LNCaP clone FGC (cell line): Measurements from ENCODE around the gene TMEM179.
"Not testable (repeated sequence)": the region's sequence is repeated elsewhere in the genome, so short reads cannot be mapped to it uniquely, and the experiment has no call there.

ENCODE experiments used
- DNase-seq: peaks from one replicate; pipeline ENCODE4 v3.0.0-alpha.2; 2011; ENCODE audit warnings: low read depth
- H3K4me3 ChIP-seq: 2 replicates; pipeline ENCODE4 v1.5.1; 2011; ENCODE audit warnings: mild to moderate bottlenecking, low read depth, low read length, control low read depth
- CTCF ChIP-seq: IDR thresholded peaks from 2 replicates; pipeline ENCODE4 v1.5.1; 2012; ENCODE audit warnings: mild to moderate bottlenecking; ENCODE audit not compliant: control insufficient read depth, insufficient read depth; ENCODE audit errors: extremely low read depth

The TMEM179 gene

GRCh38 chr14:104604458-104605449 is at the start of gene TMEM179:
TMEM179 (minus strand) TSS chr14:104604772; CDS start chr14:104604741, 31 bp downstream.
- TF ChIP-seq CTCF: no peak
- no peak for DNase-seq
- peak within 1 kb of the TSS; percentile 48 for H3K4me3 ChIP-seq

- DNase-seq: no peak
- no peak overlapping the region for H3K4me3 ChIP-seq
- TF ChIP-seq CTCF: no peak
Observed at GRCh38 chr14:104654119-104654518, 49.5 kb upstream of the TMEM179 start.

GRCh38 chr14:104653130-104653920 is 48.8 kb upstream of the TMEM179 start:
- not testable (repeated sequence) for H3K4me3 ChIP-seq, DNase-seq

GRCh38 chr14:104652386-104652785 is 47.8 kb upstream of the TMEM179 start:
- no peak overlapping the region for H3K4me3 ChIP-seq
- TF ChIP-seq CTCF: no peak
- no peak for DNase-seq

GRCh38 chr14:104651876-104652260 is 47.3 kb upstream of the TMEM179 start:
- TF ChIP-seq CTCF: no peak
- H3K4me3 ChIP-seq: no peak overlapping the region
- no peak for DNase-seq

- TF ChIP-seq CTCF: no peak
- DNase-seq: no peak
- no peak overlapping the region for H3K4me3 ChIP-seq
Observed at GRCh38 chr14:104650981-104651875, 46.7 kb upstream of the TMEM179 start.
